HG02970 (cell line): ENCODE measurements around the gene TOB1.
A peak's percentile ranks its signal among the peaks of the same experiment; 100 is the strongest.

Experiments used
- ATAC-seq: cut with Tn5 transposase; IDR thresholded peaks from one replicate; pipeline ENCODE4 v1.9.1; 2021; ENCODE audit warnings: mild to moderate bottlenecking, moderate library complexity, moderate number of reproducible peaks; ENCODE audit not compliant: unreplicated experiment, low FRiP score

Gene TOB1

GRCh38 chr17:50866261-50866949 lies at the start of gene TOB1:
Gene TOB1 (minus strand): TSS chr17:50866354. CDS start chr17:50864017, 2,337 bp downstream.
- peak; percentile 61 for ATAC-seq

GRCh38 chr17:50914505-50915063 lies 48.4 kb upstream of the TOB1 start:
- no peak for ATAC-seq

GRCh38 chr17:50913120-50913519 lies 47.0 kb upstream of the TOB1 start:
- no peak for ATAC-seq

GRCh38 chr17:50911890-50912289 lies 45.7 kb upstream of the TOB1 start:
- no peak for ATAC-seq

DNA sequence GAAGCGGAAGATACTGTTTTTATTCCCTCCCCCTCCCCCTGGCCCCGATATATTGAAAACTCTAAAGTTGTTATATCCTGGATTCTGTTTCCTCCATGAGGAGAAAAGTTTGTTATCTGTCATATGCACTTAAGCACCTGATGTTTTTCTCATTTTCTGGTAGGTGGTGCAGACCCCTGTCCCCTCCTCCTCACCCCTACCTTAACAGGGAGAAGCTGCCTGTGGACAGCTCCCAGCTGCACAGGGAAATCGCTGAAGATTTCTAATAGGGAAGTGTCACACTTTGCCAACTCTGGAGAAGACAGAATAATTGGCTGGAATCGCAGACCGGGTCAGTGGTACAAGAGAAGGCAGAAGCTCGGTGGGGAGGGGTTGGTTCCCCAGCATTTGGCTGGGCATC lies 45.3 kb upstream of the TOB1 start:
- no peak for ATAC-seq

DNA sequence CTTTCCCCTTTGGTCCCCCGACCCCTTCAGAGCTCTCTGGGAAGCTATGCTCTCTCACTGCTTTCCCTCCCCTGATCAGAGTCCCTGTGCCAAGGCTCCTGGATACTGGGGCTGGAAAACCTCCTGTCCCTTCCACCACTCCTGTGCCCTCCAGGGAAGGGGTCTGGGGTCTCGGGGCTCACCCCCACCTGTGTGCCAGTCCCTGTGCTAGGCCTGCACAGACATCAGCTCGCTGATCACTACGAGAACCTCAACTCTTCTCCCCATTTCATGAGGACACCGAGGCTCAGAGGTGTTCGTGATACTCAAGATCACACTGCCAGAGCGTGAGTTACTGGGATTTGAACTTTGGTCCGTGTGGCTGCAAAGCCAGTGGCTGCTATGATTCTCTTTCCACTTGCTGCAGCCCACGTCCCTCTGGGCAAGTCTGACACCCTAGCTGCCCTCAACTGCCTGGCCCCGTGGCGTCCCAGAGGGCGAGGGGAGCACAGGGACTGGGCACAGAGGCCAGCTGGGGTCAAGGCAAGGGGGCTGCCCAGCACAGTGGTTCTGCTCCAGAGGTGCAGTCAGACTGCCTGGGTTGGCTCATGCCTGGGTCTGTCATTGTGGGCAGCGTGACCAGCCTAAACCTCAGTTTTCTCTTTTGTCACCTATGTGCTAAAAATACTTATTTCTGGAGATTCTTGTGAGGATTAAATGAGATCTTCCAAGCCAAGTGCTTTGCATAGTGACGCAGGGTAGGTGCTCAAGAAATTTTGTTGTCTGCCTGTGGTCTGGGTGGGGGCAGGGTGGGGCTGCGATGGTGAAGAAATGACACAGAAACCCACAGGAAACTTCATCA lies 43.8 kb upstream of the TOB1 start:
- no peak for ATAC-seq

DNA sequence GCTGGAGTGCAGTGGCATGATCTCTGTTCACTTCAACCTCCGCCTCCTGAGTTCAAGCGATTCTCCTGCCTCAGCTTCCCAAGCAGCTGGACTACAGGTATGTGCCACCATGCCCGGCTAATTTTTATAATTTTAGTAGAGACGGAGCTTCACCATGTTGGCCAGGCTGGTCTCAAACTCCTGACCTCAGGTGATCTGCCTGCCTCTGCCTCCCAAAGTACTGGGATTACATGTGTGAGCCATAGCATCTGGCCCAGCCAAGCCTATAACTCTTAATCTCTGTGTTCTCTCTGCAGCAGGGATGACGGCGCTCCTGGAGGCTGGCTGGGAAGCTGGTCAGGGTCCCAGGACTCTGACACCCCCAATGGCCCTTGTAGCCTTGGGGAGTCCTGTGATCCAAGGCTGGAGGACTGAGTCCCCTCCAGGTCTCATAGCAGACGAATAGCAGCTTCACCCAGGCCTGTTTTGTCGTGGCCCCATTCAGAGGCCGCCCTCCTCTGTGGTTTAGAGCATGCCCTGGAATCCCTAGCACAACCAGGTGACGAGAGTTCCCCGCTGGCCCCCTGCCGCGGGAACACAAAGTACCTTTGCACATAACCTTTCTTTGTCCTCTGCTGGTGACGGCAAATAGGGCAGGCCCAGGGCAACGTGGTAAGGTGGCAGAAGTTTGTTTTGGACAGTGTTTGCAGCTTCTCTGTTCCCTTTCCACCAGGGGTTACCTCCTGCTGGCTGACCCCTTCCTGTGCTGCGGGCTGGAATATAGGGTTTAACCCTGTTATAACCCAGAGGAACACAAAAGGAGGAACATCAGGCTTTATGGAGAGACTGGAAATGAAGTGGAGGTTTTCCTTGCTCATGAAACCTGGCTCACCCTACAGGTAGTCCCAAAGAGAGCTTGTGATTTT lies 43.0 kb upstream of the TOB1 start:
- no peak for ATAC-seq

DNA sequence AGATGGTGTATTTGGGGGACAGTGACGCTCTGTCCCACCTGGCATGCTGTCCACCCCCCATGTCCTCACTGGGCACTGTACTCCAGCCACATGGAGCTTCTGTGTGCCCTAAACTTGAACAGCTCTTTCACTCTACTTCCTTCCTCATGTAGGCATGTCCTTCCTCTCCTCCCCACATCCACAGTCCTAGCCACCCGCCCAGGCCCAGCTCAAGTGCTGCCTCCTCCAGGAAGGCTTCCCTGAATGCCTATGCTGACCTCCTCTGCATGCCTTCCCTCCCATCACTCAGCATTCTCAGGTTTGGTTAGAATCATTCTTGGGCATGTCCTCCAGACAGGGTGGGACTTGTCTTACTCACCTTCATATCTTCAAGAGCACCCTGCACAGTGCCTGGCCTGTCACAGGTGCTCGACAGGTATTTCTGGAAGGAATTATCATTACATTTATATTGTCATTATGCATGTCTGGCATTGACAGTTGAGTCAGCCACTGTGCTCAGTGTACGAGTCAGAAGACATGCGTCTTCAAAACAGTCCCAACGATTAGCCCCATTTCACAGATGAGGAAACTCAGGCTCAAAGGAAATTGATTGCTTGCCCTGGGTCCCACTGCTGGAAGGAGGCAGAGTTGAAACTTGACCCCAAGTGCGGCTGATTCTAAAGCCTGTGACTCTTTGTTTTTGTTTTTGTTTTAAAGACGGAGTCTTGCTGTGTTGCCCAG lies 42.1 kb upstream of the TOB1 start:
- no peak for ATAC-seq

- no peak for ATAC-seq
Observed at GRCh38 chr17:50906443-50906842, 40.3 kb upstream of the TOB1 start.

DNA sequence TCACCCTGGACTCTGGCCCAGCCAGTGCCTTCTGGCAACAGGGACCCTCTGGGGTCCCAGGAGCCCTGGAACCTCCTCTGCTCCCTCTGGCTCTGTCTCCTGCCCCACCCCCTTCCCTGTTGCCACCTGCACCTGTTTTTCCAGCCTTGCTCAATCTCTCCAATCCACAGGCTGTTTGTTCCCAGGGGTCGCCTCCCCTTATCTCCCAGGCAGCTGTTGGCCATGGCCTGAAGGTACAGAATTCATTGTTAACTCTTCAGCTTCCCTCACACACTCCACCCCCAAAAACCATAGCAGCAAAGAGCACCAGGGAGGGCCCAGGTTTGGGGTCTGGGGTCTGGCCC lies 39.3 kb upstream of the TOB1 start:
- ATAC-seq: no peak

DNA sequence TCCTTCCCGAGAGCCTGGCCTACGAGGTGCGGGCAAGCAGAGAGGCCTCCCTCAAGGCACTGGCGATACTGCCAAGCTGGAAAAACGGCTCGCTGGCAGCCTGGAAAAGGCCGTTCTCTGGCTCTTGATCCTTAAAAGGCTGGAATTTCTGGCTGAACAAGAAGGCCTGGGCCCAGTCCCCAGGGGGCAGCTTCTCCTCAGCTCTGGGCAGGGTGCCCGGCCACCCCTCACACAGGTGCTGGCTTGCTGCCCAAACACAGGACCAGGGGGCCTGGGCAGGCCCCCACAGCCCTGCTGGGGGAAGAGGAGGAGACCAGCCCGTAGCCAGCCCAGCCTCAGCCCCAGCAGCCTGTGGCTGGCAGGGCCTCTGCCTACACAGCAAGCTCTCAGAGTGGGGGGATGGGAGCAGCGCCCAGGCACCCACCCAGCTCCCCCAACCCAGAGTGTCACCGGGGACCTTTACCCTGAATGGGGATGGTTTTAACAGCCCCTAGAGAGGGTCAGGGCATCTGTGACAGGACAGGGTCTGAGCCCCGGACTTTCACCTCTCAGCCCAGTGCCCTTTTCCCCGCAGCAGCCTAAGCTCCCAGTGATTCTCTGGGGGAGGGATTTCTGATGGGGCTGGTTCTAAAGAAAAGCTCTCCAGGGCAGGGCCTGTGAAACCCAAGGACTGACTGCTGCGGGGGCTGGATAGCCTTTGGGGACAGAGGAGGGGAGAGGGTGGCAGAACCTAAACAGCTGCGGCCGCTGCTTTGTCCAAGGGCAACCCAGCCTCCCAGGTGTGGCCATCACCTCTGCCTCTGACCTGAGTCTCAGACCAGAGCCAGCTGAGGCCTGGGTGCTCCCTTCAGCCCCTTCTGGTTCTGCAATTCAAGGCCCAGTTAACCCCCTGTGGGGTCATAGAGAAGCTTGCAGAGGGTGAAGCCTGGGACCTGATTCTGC lies 38.6 kb upstream of the TOB1 start:
- ATAC-seq: no peak

DNA sequence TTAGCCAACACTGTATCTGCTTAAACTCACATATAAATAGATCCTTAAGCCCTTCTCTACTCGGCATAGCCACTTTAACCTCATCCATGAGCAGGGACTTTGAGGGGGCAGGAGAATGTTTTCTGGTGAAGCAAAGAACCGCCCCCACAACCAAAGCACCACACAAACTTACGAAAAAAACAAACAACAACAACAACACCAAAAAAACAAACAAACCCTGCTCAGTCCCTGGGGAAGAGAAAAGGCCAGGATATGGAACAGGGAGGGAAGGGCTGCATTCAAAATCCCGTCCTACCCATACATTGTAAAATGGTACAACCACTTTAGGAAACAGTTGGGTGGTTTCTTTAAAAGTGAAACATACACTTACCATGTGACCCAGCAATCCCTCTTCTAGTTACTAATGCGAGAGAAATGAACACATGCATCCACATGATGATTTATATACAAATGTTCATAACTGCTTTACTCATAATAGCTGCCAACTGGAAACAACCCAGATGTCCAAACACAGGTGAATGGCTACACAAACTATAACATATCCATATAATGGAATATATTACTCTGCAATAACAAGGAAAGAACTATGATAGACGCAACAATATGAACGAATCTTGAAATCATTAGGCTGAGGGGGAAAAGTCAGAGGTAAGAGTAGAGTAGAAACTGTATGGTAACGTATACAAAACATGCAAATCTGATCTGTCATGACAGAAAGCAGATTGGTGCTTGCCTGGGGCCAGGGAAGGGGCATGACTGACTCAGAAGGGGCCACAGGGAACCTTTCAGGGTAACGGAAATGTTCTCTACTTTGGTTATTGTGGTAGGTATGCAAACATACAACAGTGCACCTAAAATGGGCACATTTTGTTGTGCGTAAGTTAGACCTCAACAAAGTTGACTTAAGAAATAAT lies 37.7 kb upstream of the TOB1 start:
- ATAC-seq: no peak

- ATAC-seq: no peak
Observed at GRCh38 chr17:50902372-50903353, 36.5 kb upstream of the TOB1 start.

DNA sequence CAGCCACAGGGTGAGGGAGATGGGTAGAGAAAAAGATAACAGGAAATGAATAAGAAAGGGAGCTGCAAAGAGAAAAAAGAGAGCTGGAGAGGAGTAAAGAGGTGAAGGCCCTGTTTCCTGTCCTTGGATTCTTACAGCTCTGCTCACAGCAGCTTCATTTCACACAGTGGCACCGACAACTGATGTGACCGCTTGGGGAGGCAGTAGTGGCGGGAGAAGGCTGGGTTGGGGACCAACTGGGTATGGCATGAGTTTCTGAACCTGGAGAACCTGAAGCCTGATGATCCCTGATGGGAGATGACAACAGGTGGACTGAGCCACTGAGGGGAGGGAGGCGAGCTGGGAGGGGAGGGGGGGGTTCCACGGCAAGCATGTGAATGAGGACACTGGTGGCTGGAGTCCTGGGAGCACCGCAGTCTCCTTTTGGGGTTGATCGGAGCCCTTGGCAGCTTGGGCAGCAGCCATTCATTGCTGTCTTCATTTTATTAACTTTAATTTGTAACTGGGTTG lies 34.3 kb upstream of the TOB1 start:
- no peak for ATAC-seq

GRCh38 chr17:50899559-50900319 lies 33.6 kb upstream of the TOB1 start:
- ATAC-seq: no peak

DNA sequence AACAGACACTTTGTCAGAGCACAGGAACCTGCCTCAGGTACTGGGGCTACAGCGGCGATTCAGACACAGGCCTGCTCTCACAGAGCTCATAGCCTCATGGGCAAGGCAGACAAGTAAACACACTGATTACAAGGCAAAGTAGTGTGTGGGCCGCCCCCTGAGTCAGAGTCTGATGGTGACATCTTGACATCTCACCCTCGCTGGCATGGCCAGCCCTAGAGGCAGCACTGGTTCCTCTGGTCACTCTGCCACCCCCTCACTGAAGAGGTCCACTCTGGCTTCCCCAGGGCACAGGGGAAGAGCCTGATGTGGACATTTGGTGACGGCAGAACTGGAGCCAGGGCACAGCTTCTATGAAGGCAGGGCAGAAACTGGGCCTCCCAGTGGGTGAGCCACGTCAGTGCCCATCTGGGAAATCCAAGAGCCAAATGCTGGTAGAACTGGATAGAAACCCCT lies 32.9 kb upstream of the TOB1 start:
- no peak for ATAC-seq
